T-helper 1 cell (primary cell): ENCODE results near the gene CCDC157.
"Not testable (repeated sequence)": the region's sequence is repeated elsewhere in the genome, so short reads cannot be mapped to it uniquely, and the experiment has no call there.

ENCODE experiments used
- DNase-seq, 5 donors: peaks; one replicate each; pipeline ENCODE4 v3.0.0-alpha.2; 2012 to 2020

Gene CCDC157

DNA sequence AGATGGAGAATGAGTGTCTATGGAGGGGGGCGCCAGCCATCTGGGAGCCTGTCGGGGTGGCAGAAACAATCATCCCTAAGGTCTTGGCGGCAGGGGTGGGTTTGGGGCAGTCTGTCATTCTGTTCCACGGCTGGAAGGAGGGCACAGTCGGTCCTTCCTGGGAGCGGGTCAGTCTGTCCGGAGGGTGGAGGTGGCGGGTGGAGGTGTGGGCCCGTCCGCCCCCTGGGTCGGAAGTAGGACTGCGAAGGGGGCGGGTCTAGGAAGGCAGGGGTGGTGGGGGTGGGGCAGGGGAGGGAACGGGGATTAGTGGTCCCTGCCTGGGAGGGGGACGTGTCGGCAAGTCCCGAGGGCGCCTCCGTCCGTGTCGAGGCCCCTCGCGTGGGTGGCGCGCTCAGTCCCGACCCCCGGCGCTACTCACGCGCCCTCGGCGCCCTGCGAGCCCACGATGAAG lies 30.5 kb upstream of the CCDC157 start:
- DNase-seq: peak in 2 of 5 donors; percentile 15 to 31

DNA sequence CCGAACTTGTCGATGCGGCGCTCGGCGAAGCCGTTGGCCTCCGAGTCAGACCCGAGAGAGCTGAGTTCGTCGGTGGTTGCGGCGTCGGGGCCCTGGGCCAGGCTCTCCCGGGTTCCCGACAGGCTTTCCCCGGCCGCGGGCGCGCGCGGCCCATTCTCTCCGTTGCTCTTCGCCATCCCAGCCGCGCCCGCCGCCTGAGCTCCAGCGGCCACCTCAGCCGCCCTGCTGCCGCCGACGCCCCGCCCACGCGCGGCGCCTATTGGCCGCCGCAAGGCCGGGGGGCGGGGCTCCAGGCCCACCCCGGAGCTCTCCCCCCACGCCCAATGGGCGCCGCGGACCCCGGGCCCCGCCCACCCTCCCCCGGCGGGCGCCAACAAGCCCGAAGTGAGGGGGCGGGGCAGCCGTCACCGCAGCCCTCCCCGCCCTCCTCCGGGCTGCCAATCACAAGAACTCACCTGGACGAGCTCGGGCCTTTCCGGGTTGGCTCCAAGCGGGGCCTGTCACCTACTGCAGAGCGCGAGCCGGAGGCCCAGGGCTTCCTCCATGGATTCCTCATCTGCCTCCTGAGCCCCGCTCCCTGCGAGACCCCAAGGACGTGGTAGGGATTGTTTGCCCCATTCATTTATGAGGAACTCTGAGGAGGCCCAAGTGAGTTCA lies 30.0 kb upstream of the CCDC157 start, which contains the start of gene TBC1D10A:
Gene TBC1D10A (minus strand): TSS at position 236 of the 657 bp plus-strand sequence. CDS start 60 bp downstream, at position 176.
- peak; percentile 91 to 98 (median 95) for DNase-seq

DNA sequence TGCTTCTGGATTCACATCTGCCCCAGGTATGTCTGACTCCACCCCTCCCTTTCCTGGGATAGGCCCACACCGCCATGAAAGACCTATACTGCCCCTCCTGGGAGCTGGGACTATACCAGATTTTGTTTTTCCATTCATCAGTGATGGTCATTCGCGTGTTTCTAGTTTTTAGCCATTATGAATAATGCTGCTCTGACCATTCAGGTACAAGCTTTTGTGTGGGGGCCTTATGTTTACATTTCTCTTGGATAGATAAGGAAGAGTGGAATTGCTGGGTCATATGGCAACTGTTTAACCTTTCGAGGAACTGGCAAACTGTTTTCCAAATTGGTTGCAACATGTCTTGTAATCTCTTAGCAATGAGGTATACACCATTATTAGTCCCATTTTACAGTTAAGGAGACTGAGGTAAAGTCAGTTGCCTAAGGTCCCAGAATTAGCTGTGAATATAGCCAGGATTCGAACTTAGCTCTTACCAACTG lies 28.9 kb upstream of the CCDC157 start:
- no peak for DNase-seq

DNA sequence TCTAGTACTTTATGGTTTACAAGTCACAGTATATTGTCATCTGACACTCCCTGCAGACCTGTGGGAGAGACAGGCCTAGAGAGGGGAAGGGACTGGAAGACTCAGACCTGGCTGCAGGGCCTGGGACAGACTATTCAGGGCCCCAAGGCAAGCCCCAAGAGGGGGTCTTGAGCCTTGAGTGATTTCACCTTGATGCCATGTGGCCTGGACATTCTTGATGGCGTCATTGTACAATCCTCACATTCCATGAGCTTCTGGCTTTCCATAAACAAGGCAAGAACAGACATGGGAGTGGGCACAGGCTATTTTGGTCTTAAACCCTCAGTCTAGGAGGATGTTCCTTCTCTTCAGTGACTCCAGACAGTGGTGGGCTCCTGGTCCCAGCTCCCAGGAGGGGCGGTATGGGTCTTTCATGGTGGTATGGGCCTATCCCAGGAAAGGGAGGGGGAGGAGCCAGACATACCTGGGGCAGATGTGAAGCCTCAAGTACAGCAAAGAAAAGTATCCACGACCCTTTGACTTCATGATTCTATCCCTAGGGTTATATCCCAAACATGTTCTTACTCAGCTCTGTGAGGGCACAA lies 28.2 kb upstream of the CCDC157 start:
- no peak for DNase-seq

DNA sequence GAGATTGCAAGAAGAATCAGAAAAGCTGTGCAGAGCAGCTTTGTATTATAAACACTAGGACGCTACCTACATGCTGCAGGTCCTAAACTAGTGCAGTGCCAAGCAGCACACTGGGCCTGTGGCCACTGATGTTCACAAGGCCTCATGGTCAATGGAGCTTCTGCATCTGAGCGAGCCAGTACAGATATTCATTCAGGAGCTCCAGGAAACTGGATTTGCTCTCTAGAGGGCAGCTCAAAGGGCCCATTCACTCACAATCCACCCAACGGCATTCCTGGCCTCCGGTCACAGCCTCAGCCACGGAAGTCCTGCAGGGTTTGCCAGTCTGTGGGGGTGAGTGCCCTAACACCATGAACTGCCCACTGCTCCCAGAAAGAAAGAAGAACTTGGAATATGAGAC lies 24.3 kb upstream of the CCDC157 start:
- no peak for DNase-seq

DNA sequence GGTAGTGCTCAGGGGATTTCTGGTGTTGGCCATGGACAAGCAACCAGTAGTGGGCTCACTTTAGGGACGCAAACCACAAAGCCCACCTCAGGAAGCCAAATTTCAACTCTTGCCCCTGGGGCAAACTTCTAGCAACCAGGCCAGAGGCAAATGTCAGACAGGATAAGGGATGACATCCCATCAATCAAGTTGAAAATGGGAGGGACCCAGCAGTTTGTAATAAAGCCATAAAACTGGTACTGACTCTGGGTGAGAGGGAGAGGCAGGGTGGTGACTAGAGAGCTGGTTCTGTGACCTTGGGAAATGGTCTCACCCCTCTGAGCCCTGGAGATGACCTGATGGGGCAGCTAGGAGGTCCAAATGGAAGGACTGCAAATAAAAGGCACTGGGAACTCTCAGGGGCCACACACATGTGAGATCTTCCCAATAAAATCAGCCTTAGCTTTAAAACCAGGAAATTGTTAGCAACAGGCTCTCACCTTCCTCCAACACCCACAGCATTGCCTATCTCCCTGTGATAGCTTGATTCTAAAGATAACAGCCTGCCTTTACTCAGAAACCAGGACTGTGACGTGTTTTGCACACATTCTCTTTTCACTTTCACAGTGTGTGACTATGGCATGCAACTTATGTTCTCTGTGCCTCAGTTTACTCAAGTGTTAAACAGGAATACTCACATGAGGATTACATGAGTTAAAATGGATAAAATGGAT lies 23.7 kb upstream of the CCDC157 start:
- DNase-seq: no peak

DNA sequence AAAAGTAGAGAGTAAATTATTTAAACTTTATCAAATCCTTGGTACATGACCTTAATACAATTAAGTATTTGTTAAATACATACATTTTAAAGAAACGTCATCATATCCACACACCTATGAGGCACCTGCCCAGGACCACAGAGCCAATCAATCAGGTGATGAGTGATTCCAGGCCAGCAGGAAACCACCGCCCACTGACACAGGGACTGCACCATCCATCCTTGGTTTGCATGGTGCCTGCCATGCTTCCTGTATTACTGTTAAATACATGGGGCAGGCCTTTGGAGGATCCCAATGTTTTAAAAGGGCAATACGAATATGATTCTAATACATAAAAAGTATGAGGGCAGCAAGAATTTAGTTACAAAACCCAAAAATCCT lies 23.1 kb upstream of the CCDC157 start:
- no peak for DNase-seq

DNA sequence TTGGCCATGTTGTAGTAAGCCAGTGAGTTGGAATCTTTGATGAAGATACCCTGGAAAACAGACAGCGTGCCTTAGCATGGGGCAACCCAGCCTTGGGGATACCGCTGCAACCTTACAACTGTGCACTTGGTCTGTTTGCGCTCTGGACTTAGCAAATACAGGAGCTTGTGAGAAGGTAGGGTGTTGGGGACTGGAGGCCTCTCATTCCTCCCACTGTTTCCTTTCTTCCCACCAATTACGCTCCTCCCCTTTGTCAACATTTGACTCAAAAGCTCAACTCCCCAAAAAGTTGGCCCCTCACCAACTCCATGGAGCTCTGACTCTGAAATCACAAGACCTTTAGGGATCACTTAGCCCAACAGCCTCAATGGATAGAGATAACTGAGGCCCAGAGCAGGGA lies 22.2 kb upstream of the CCDC157 start:
- DNase-seq: no peak

DNA sequence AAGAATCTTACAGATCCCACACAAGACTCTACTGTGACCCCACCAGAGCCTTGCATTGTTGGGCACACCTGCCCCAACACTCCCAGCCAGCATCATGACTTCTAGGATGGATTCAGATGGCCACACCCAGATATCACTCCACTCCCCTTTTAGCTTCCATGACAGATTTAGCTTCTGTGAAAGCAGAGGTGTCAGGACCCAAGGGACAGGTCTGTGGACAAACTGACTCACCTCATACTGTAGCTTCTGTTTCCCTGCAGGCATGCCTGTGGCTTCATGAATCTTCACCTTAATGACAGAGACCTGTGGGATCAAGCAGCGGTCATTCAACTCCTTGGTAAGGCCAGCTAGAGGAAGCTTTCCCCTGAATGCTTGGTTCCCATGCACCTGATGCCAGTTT lies 21.6 kb upstream of the CCDC157 start:
- no peak for DNase-seq

DNA sequence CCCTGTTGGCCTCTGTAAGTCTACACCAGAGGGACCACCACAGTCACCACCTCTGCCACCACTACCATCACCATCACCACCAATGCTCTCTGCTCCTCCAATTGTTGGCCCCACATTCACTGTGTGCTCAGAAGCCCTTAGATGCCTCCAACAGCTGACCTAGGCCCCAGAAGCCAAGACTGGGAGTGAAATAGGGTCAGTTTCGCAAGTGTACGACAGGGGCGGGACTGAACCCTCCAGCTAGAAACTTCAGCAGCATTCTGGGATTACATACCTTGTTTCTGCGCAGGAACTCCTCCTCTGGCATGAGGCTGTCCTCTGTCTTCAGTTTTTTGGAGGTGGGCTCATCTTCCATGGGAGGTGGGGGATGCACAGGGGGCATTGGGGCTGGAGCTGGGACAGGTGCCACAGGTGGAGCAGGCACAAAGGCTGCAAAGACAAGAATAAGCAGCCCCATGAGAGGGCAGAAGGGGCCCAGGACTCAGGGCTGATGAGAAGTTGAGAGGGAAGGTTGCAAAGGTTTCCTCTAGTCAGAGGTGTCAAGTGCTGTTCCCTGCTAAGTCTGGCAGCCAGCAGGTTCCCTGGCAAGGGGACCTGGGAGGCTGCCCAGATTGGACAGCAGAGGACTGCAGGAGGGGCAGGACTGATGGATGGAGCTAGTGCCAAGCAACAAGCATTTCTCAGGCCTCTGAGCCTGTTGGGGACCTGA lies 19.9 kb upstream of the CCDC157 start:
- no peak for DNase-seq

DNA sequence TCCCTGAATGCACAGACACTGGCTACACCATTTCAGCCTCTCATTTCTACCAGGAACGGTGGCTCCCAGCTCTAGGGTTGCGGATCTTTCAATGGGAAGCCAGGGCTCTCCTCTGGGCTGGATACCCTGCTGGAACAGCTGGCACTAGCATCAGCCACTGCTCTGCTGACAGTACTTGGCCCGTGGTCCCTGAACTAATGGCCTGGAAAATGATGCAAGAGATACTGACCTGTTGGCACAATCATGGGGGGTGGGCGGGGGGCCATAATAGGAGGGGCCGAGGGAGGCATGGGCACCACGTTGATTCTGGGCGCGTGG lies 19.4 kb upstream of the CCDC157 start:
- DNase-seq: no peak

DNA sequence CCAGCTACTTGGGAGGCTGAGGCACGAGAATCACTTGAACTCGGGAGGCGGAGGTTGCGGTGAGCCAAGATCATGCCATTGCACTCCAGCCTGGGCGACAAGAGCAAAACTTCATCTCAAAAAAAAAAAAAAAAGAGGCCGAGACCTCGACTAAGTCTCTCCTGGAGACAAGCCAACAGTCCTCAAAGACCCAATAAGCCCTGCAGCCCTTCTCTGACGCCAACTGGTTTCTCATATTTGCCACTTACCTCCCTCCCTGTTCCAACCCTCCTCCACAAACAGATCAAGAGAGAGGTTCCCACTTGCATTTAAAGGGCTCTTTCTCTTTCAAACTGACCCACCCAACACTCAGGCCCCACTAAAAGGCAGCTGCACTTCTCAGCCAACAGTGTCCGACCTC lies 18.5 kb upstream of the CCDC157 start:
- not testable (repeated sequence) for DNase-seq

DNA sequence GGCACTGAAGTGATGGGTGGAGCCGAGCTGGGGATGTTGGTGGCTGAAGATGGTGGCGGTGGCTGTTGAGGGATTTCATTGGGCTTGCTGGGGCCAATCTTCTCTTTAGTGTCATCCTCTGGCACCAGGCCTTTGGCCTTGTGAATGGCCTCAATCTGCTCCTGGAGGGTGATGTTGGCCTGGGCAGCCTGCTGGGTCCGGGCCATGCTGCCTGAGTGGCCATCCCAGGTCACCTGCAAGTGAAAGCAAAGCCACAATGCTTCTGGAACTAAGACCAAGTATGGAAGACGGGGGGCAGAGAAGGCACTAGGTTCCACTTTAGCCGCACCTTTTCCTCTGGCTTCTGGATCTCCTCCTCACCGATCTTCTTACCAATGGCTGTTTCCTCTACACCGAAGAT lies 18.0 kb upstream of the CCDC157 start:
- no peak for DNase-seq

DNA sequence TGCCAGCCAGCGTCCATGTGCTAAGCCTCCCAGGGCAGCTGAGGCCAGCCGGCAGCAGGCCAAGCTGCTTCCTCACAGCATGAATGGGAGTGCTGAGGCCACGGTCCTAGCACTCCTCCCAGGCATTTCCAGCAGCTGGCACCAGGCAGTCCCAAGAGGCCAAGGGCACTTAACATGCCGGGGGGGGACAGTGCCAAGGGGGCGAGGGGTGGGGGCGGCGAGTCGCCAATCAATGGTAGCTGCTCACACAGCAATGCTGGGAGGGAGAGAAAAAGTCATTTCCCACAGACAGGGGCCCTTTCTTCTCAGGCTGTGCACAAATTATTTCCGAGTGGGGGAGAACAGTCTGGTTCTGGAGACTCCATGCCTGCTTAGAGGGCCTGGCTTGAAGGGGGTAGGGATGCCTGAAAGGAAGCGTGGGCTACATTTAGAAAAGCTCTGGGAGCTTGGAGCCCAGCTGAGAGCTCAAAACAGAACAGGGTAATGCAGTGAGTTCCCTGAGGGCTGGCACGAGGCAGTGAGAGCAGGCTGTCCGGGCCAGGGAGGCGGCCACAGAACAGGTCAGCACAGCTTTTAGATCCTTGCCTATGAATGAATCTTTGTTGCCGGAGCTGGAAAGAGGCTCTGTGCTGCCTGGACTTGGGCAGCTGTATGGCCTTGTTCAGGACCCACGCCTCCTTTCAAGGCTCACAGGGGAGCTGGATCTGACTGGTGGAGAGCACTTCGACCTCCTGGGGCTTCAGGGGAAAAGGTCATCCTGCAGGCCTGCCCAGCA lies 15.7 kb upstream of the CCDC157 start:
- DNase-seq: no peak

DNA sequence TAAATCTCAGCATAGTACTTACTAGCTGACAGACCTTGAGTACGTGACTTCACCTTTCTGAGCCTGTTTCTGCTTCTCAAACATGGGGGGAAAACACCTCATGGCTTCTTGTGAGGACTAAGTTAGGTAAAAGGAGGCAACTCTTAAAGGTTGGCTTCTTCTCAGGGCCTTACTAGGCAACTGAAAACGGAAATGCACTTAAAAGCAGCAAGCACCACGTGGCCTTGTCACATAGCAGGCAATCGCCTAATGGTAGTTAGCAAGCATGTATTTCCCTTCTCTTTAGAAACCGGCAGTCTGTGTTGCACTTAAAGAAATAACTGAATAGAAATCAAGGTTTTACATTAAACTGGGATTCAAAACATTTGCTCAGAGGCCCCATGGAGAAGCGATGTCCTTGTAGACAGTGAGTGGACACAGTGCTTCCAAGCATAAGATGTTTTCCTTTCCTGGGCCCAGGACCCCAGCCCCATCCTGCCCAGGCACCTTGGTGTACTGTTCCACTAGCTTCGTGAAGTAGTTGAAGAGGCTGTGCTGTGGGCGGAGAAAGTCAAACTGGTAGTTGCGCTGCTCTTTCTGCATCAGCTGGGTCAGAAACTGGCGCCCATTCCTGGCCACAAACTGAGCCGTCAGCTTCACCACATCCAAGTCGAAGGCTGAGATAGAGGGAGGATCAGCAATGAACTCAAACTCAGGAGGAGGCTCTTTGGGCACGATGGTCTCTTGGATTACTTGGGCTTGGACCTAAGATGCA lies 12.2 kb upstream of the CCDC157 start:
- peak in 1 of 5 donors; percentile 53 for DNase-seq

DNA sequence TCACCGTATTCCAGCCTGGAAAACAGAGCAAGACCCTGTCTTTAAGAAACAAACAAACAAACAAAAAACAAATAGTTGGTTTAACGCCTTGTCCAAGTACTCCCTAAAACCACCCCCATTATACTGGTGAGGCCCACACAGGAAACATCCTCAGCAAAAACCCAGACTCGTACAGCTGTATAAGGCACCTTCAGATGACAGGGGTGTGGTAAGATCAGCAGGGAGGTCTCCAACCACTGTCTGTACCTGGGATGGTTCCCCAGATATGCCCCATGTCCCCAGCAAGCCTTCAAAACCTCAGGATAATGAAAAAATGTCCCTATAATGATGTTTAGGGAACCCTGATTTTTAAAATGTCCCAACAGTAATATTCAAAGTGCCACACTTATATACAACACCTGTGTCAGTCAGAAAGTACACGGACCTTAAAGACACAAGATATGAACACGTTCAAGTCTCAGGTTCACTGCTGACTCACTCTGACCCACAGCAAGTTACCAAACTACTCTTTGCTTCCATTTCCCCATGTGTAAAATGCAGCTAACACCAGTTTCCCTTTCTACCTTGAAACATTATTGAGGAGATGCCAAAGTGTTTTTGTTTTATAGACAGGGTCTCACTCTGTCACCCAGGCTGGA lies 9.4 kb upstream of the CCDC157 start:
- peak in 1 of 5 donors; percentile 28 for DNase-seq

DNA sequence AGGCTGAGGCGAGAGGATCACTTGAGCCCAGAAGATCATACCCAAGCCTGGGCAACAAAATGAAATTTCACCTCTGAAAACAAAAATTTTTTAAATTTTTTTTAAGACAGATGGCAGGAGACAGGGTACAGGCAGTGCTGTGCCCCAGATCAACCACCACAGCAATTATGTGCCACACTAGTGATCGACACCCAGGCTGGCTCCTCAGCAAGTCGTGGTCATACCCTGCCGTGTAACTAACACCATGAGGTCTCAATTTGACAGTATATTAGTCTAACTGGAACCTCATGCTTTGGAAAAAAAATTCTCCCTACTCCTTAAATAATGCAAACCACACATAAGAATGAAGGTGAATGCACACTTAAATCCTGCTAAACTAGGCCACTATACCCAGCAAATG lies 8.4 kb upstream of the CCDC157 start:
- DNase-seq: no peak

DNA sequence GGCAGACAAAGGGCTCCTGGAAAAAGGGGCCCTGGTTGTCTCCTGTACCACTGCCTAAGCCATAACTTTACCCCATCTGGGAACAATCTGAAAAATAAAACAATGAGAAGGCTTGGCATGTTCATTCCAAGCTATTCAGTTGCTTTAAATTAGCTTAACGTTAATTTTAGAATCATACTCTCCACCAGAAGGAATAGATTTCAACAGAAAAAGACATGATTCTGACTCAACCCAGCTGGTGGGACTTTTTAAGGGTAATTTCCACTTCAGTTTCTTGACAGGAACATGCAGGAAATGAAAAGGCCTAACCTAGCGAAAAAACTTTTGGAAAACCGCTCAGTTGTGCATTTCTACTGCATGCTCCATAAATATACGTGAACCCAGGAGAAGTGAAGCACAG lies 8.0 kb upstream of the CCDC157 start:
- DNase-seq: no peak

DNA sequence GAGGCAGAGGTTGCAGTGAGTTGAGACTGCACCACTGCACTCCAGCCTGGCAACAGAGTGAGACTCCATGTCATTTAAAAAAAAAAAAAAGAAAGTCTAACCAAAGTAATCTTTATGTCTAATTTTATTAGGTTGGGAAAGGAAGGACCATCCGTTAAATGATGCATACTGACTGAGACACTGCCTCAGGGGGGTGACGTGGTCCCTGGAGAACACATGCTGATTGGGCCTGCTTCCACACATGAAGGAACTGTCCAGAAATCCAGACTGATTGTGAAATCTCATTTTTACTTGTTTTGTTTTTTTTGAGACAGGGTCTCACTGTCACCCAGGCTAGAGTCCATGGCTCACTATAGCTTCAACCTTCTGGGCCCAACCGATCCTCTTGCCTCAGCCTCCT lies 5.6 kb upstream of the CCDC157 start:
- no peak for DNase-seq

DNA sequence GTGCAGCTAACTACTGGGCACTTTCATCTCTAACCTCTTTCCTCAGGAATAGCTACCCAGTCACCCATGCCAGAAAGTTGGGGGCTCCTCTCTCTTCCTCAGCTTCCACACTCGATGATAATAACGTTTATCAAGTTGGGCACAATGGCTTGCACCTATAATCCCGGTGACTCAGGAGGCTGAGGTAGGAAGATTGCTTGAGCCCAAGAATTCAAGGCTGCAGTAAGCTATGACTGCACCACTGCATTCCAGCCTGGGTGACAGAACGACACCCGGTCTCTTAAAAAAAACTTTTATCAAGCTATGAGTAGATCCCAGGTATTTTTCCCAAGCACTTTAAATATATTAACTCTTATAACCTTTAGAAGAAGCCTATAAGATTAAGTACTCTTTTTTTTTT lies 2.2 kb upstream of the CCDC157 start:
- no peak for DNase-seq

DNA sequence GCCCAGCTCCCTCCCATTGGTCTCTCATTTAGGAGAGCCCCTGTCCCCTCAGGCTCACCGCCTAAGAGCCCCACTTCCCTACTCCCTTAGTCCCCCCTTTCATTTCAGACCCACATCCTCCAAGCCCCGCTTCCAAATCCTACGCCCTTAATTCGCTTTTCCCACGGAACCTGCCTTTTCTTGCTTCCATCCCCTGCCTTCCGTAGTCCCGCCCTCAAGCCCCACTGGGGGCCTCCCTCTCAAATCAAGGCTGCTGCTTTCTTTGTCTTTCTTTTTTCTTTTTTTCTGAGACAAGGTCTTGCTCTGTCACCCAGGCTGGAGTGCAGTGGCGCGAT lies 396 bp downstream of the CCDC157 start:
- DNase-seq: no peak
